GM23338 (cell line): ENCODE data around the gene RTN4RL1. TPM values are rescaled to one million over a fixed set of nuclear protein-coding genes. Genes with fewer than 3 reads are reported as not detected.

Experiments
- ATAC-seq: fragments of 200-7000 bp; cut with Tn5 transposase; 3 replicates; pipeline ENCODE4 v1.9.1; 2020
- DNase-seq: peaks from one replicate; pipeline ENCODE4 v3.0.0-alpha.2; 2015; ENCODE audit warnings: low spot score
- H2AFZ ChIP-seq: fragments of 200-600 bp; sonication (generic); 2 replicates; pipeline ENCODE4 v1.8.0; 2016; ENCODE audit warnings: antibody characterized with exemption, mild to moderate bottlenecking, moderate library complexity
- H3F3A ChIP-seq: fragments of 200-600 bp; sonication (generic); replicated peaks from 2 replicates; pipeline ENCODE4 v1.8.0; 2017; ENCODE audit warnings: antibody characterized with exemption, mixed run types, low read depth
- H3K27ac ChIP-seq: fragments of 200-600 bp; sonication (generic); 2 replicates; pipeline ENCODE4 v1.6.1; 2016; ENCODE audit warnings: low read depth
- H3K27me3 ChIP-seq: fragments of 200-600 bp; sonication (generic); 2 replicates; pipeline ENCODE4 v1.8.0; 2016; ENCODE audit warnings: mild to moderate bottlenecking, mixed run types, moderate library complexity; ENCODE audit not compliant: insufficient read depth
- H3K36me3 ChIP-seq: fragments of 200-600 bp; sonication (generic); 2 replicates; pipeline ENCODE4 v1.8.0; 2016; ENCODE audit warnings: mild to moderate bottlenecking; ENCODE audit not compliant: insufficient read depth
- H3K4me1 ChIP-seq: fragments of 200-600 bp; sonication (generic); 2 replicates; pipeline ENCODE4 v1.8.0; 2016; ENCODE audit warnings: mild to moderate bottlenecking, moderate library complexity; ENCODE audit not compliant: insufficient read depth
- H3K4me2 ChIP-seq: fragments of 200-600 bp; sonication (generic); 2 replicates; pipeline ENCODE4 v1.7.1; 2017; ENCODE audit warnings: mixed run types
- H3K4me3 ChIP-seq: fragments of 200-600 bp; sonication (generic); 2 replicates; pipeline ENCODE4 v1.6.1; 2016; ENCODE audit warnings: mixed run types
- H3K79me2 ChIP-seq: fragments of 200-600 bp; sonication (generic); replicated peaks from 2 replicates; pipeline ENCODE4 v1.8.0; 2017; ENCODE audit warnings: mild to moderate bottlenecking; ENCODE audit not compliant: insufficient read depth
- H3K9me2 ChIP-seq: fragments of 200-600 bp; sonication (generic); 2 replicates; pipeline ENCODE4 v1.8.0; 2017; ENCODE audit not compliant: insufficient read depth
- H4K20me1 ChIP-seq: fragments of 200-600 bp; sonication (generic); replicated peaks from 2 replicates; pipeline ENCODE4 v1.8.0; 2017; ENCODE audit warnings: mild to moderate bottlenecking; ENCODE audit not compliant: insufficient read depth
- H3K27ac Mint-ChIP-seq: 2 replicates; pipeline ENCODE4 v1.8.0; 2020; ENCODE audit warnings: inconsistent platforms, mild to moderate bottlenecking, moderate library complexity, mixed read lengths
- H3K27me3 Mint-ChIP-seq: 3 replicates; pipeline ENCODE4 v1.8.0; 2022; ENCODE audit warnings: low read depth, mild to moderate bottlenecking, moderate library complexity, mixed read lengths, inconsistent platforms; ENCODE audit not compliant: insufficient read depth, poor library complexity
- H3K36me3 Mint-ChIP-seq: 3 replicates; pipeline ENCODE4 v1.8.0; 2021; ENCODE audit warnings: low read depth, mild to moderate bottlenecking, inconsistent platforms, moderate library complexity, mixed read lengths
- H3K4me1 Mint-ChIP-seq: 3 replicates; pipeline ENCODE4 v1.8.0; 2020; ENCODE audit warnings: mild to moderate bottlenecking, inconsistent platforms, mixed read lengths
- H3K4me3 Mint-ChIP-seq: 3 replicates; pipeline ENCODE4 v1.8.0; 2021; ENCODE audit warnings: moderate library complexity, mild to moderate bottlenecking, inconsistent platforms, mixed read lengths
- H3K9me3 Mint-ChIP-seq: 3 replicates; pipeline ENCODE4 v1.8.0; 2020; ENCODE audit warnings: moderate library complexity, mild to moderate bottlenecking, inconsistent platforms, mixed read lengths
- CTCF ChIP-seq, 2 experiments: fragments of 200-600 bp in 1 of 2; sonication (generic) in 1 of 2; conservative IDR thresholded peaks; 2 replicates each; pipeline versions ENCODE4 v1.5.1 to v1.6.1; 2016 to 2017; ENCODE audit warnings: antibody characterized with exemption in 2 of 2, low read depth in 2 of 2, mild to moderate bottlenecking in 2 of 2, moderate library complexity in 1 of 2
- EZH2 ChIP-seq: fragments of 200-600 bp; sonication (generic); IDR thresholded peaks from one replicate; pipeline ENCODE4 v1.8.0; 2017; ENCODE audit warnings: antibody characterized with exemption, mild to moderate bottlenecking, low read depth; ENCODE audit not compliant: unreplicated experiment
- EZH2phosphoT487 ChIP-seq: fragments of 200-600 bp; sonication (generic); IDR thresholded peaks from one replicate; pipeline ENCODE4 v1.8.1; 2018; ENCODE audit warnings: antibody characterized with exemption; ENCODE audit not compliant: unreplicated experiment
- JUNB ChIP-seq: IDR thresholded peaks from one replicate; pipeline ENCODE4 v1.6.1; 2016; ENCODE audit warnings: antibody characterized with exemption; ENCODE audit not compliant: unreplicated experiment
- NANOG ChIP-seq: IDR thresholded peaks from 2 replicates; pipeline ENCODE4 v1.6.1; 2016; ENCODE audit warnings: antibody characterized with exemption, borderline replicate concordance
- POLR2AphosphoS5 ChIP-seq: IDR thresholded peaks from 2 replicates; pipeline ENCODE4 v1.6.1; 2016; ENCODE audit warnings: antibody characterized with exemption, low read depth
- STAT1 ChIP-seq: IDR thresholded peaks from one replicate; pipeline ENCODE4 v1.6.1; 2016; ENCODE audit warnings: antibody characterized with exemption; ENCODE audit not compliant: unreplicated experiment
- ZNF114 ChIP-seq: fragments of 250-450 bp; sonication (Bioruptor Pico); IDR thresholded peaks from 2 replicates; pipeline ENCODE4 v1.5.0; 2020; ENCODE audit warnings: mild to moderate bottlenecking, moderate library complexity
- ZNF331 ChIP-seq: fragments of 250-450 bp; sonication (Bioruptor Pico); IDR thresholded peaks from 2 replicates; pipeline ENCODE4 v1.5.0; 2020; ENCODE audit warnings: low read depth, mild to moderate bottlenecking, moderate library complexity
- polyA plus RNA-seq: library from polyadenylated mRNA; unstranded; fragments of >200 nt; fragmentation: Nextera tagmentation; extraction: Ambion mirVana; gene quantifications from 2 replicates; pipeline ENCODE4 v1.2.1, GENCODE V29; 2016
- total RNA-seq: library from RNA; depleted of rRNA; stranded (reverse); fragments of >200 nt; shearing (Covaris generic); gene quantifications from 2 replicates; pipeline ENCODE4 v1.2.3, GENCODE V29; 2014
- TF ChIP-seq, protein P1 (sequence below): fragments of 250-450 bp; sonication (Bioruptor Pico); IDR thresholded peaks from 2 replicates; pipeline ENCODE4 v1.5.0; 2020; ENCODE audit warnings: mild to moderate bottlenecking, moderate library complexity
- TF ChIP-seq, protein P2 (sequence below): IDR thresholded peaks from one replicate; pipeline ENCODE4 v1.6.1; 2018; ENCODE audit warnings: antibody characterized with exemption; ENCODE audit not compliant: unreplicated experiment

The RTN4RL1 gene
- total and polyA plus RNA-seq, 2 experiments from 2014 or later: 0.17 TPM; not detected in 1

DNA sequence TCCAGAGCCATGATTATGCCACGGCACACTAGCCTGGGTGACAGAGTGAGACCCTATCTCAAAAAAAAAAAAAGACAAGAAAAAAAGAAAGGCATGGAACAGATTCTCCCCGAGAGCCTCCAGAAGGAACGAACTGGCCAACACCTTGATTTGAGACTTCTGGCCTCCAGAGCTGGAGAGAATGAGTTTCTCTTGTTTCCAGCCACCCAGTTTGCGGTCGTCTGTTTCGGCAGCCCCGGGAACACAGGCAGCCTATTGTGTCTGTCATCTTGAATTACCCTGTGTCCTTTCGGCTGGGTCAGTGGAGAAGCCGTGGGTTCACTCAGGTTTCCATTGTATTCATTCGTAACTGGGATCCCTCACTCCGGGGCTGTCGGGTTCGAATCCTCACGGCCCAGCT lies 111.4 kb downstream of the RTN4RL1 start (continued):
- TF ChIP-seq, protein P1, sequence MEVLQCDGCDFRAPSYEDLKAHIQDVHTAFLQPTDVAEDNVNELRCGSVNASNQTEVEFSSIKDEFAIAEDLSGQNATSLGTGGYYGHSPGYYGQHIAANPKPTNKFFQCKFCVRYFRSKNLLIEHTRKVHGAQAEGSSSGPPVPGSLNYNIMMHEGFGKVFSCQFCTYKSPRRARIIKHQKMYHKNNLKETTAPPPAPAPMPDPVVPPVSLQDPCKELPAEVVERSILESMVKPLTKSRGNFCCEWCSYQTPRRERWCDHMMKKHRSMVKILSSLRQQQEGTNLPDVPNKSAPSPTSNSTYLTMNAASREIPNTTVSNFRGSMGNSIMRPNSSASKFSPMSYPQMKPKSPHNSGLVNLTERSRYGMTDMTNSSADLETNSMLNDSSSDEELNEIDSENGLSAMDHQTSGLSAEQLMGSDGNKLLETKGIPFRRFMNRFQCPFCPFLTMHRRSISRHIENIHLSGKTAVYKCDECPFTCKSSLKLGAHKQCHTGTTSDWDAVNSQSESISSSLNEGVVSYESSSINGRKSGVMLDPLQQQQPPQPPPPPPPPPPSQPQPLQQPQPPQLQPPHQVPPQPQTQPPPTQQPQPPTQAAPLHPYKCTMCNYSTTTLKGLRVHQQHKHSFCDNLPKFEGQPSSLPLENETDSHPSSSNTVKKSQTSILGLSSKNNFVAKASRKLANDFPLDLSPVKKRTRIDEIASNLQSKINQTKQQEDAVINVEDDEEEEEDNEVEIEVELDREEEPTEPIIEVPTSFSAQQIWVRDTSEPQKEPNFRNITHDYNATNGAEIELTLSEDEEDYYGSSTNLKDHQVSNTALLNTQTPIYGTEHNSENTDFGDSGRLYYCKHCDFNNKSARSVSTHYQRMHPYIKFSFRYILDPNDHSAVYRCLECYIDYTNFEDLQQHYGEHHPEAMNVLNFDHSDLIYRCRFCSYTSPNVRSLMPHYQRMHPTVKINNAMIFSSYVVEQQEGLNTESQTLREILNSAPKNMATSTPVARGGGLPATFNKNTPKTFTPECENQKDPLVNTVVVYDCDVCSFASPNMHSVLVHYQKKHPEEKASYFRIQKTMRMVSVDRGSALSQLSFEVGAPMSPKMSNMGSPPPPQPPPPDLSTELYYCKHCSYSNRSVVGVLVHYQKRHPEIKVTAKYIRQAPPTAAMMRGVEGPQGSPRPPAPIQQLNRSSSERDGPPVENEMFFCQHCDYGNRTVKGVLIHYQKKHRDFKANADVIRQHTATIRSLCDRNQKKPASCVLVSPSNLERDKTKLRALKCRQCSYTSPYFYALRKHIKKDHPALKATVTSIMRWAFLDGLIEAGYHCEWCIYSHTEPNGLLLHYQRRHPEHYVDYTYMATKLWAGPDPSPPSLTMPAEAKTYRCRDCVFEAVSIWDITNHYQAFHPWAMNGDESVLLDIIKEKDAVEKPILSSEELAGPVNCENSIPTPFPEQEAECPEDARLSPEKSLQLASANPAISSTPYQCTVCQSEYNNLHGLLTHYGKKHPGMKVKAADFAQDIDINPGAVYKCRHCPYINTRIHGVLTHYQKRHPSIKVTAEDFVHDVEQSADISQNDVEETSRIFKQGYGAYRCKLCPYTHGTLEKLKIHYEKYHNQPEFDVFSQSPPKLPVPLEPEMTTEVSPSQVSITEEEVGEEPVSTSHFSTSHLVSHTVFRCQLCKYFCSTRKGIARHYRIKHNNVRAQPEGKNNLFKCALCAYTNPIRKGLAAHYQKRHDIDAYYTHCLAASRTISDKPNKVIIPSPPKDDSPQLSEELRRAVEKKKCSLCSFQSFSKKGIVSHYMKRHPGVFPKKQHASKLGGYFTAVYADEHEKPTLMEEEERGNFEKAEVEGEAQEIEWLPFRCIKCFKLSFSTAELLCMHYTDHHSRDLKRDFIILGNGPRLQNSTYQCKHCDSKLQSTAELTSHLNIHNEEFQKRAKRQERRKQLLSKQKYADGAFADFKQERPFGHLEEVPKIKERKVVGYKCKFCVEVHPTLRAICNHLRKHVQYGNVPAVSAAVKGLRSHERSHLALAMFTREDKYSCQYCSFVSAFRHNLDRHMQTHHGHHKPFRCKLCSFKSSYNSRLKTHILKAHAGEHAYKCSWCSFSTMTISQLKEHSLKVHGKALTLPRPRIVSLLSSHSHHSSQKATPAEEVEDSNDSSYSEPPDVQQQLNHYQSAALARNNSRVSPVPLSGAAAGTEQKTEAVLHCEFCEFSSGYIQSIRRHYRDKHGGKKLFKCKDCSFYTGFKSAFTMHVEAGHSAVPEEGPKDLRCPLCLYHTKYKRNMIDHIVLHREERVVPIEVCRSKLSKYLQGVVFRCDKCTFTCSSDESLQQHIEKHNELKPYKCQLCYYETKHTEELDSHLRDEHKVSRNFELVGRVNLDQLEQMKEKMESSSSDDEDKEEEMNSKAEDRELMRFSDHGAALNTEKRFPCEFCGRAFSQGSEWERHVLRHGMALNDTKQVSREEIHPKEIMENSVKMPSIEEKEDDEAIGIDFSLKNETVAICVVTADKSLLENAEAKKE: no peak
- no peak for TF ChIP-seq EZH2
- no peak for TF ChIP-seq STAT1
- no peak for TF ChIP-seq EZH2phosphoT487

GRCh38 chr17:1912146-1912545 lies 113.0 kb downstream of the RTN4RL1 start:
- peaks cover 15% of the 10 kb centered on the region for H3K4me1 Mint-ChIP-seq
- no peaks in the 10 kb centered on the region for H3K79me2 ChIP-seq
- H3K4me3 Mint-ChIP-seq: no peak overlapping the region
- peaks cover 6% of the 10 kb centered on the region; the same call in 1 of the 2 replicates for H4K20me1 ChIP-seq
- H2AFZ ChIP-seq: no peak overlapping the region
- H3K36me3 ChIP-seq: no peaks in the 10 kb centered on the region
- no peaks in the 10 kb centered on the region for H3K9me2 ChIP-seq
- H3K4me2 ChIP-seq: no peak overlapping the region
- peaks cover 64% of the 10 kb centered on the region for H3K27me3 ChIP-seq
- no peaks in the 10 kb centered on the region for H3K36me3 Mint-ChIP-seq
- H3F3A ChIP-seq: peaks cover 9% of the 10 kb centered on the region; the same call in 1 of the 2 replicates
- TF ChIP-seq POLR2AphosphoS5 (no peak), JUNB (no peak), CTCF (conservative IDR thresholded peaks at IDR 0.05; ENCODE audit: low read depth in 2 of 2) (no peak), ZNF331 (no peak), EZH2phosphoT487 (no peak), ZNF114 (no peak), STAT1 (no peak), NANOG (no peak)
- TF ChIP-seq, protein P2, sequence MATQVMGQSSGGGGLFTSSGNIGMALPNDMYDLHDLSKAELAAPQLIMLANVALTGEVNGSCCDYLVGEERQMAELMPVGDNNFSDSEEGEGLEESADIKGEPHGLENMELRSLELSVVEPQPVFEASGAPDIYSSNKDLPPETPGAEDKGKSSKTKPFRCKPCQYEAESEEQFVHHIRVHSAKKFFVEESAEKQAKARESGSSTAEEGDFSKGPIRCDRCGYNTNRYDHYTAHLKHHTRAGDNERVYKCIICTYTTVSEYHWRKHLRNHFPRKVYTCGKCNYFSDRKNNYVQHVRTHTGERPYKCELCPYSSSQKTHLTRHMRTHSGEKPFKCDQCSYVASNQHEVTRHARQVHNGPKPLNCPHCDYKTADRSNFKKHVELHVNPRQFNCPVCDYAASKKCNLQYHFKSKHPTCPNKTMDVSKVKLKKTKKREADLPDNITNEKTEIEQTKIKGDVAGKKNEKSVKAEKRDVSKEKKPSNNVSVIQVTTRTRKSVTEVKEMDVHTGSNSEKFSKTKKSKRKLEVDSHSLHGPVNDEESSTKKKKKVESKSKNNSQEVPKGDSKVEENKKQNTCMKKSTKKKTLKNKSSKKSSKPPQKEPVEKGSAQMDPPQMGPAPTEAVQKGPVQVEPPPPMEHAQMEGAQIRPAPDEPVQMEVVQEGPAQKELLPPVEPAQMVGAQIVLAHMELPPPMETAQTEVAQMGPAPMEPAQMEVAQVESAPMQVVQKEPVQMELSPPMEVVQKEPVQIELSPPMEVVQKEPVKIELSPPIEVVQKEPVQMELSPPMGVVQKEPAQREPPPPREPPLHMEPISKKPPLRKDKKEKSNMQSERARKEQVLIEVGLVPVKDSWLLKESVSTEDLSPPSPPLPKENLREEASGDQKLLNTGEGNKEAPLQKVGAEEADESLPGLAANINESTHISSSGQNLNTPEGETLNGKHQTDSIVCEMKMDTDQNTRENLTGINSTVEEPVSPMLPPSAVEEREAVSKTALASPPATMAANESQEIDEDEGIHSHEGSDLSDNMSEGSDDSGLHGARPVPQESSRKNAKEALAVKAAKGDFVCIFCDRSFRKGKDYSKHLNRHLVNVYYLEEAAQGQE: no peak
- peaks cover 70% of the 10 kb centered on the region for H3K27me3 Mint-ChIP-seq
- no peaks in the 10 kb centered on the region for H3K9me3 Mint-ChIP-seq
- DNase-seq: no peak
- no peak overlapping the region for H3K27ac ChIP-seq
- no peak for ATAC-seq
- H3K4me3 ChIP-seq: no peak overlapping the region
- no peak overlapping the region for H3K27ac Mint-ChIP-seq
- peaks cover 11% of the 10 kb centered on the region for H3K4me1 ChIP-seq
